GM19238 (cell line): ENCODE data around the gene PTPRN2.
"Not testable (repeated sequence)": the region's sequence is repeated elsewhere in the genome, so short reads cannot be mapped to it uniquely, and the experiment has no call there.

Experiments
- DNase-seq: peaks from one replicate; pipeline ENCODE4 v3.0.0; 2011; ENCODE audit warnings: low spot score; ENCODE audit not compliant: insufficient read length

The PTPRN2 gene

GRCh38 chr7:157752832-157753291 is 834.8 kb downstream of the PTPRN2 start:
- DNase-seq = no peak

- no peak for DNase-seq
These were observed 835.5 kb downstream of the PTPRN2 start for GRCh38 chr7:157751951-157752673.

GRCh38 chr7:157751406-157751805 is 836.2 kb downstream of the PTPRN2 start:
- DNase-seq = no peak

GRCh38 chr7:157750291-157750690 is 837.3 kb downstream of the PTPRN2 start:
- no peak for DNase-seq

- DNase-seq = no peak
These were observed 841.6 kb downstream of the PTPRN2 start for GRCh38 chr7:157745721-157746709.

- DNase-seq = no peak
These were observed 842.6 kb downstream of the PTPRN2 start for GRCh38 chr7:157744786-157745601.

GRCh38 chr7:157743781-157744525 is 843.7 kb downstream of the PTPRN2 start:
- DNase-seq = no peak

GRCh38 chr7:157740251-157740798 is 847.3 kb downstream of the PTPRN2 start:
- no peak for DNase-seq

GRCh38 chr7:157739650-157740049 is 848.0 kb downstream of the PTPRN2 start:
- DNase-seq = no peak

- DNase-seq = no peak
These were observed 848.6 kb downstream of the PTPRN2 start for GRCh38 chr7:157739031-157739430.

- DNase-seq = no peak
These were observed 849.6 kb downstream of the PTPRN2 start for GRCh38 chr7:157738066-157738460.

- no peak for DNase-seq
These were observed 850.2 kb downstream of the PTPRN2 start for GRCh38 chr7:157737151-157738065.

GRCh38 chr7:157736341-157736740 is 851.3 kb downstream of the PTPRN2 start:
- DNase-seq = no peak

GRCh38 chr7:157735826-157736225 is 851.8 kb downstream of the PTPRN2 start:
- no peak for DNase-seq

- DNase-seq = no peak
These were observed 852.7 kb downstream of the PTPRN2 start for GRCh38 chr7:157734676-157735640.

GRCh38 chr7:157733760-157734395 is 853.7 kb downstream of the PTPRN2 start:
- DNase-seq = not testable (repeated sequence)

GRCh38 chr7:157731126-157731525 is 856.5 kb downstream of the PTPRN2 start:
- DNase-seq = no peak

GRCh38 chr7:157730614-157731013 is 857.0 kb downstream of the PTPRN2 start:
- DNase-seq = no peak
